K562 (cell line): ENCODE data around the gene CACNA1A. TPM values are rescaled to one million over a fixed set of nuclear protein-coding genes. Genes with fewer than 3 reads are reported as not detected.

Source experiments
- ATAC-seq: fragments of 200-7000 bp; cut with Tn5 transposase; 3 replicates; pipeline ENCODE4 v1.9.1; 2020; ENCODE audit warnings: moderate library complexity
- BruUV-seq: library from RNA; stranded (reverse); fragments of 400-500 nt; replicated peaks from 2 replicates; lab custom pipeline; 2021; lab: Mats Ljungman, UMichigan
- CTCF ChIA-PET: fragments of 300-600 bp; formaldehyde crosslinking; extraction: SDS; loops from one replicate; lab custom pipeline; 2021; ENCODE audit warnings: low intra/inter-chr PET ratio; lab: Yijun Ruan, JAX
- POLR2A ChIA-PET: fragments of 300-600, 350-650 bp; sonication (Branson Sonifier 250); formaldehyde crosslinking; extraction: SDS; loops from one replicate; lab custom pipeline; 2021; ENCODE audit warnings: antibody characterized with exemption, inconsistent platforms; lab: Yijun Ruan, JAX
- DNase-seq, 4 experiments: peaks; one replicate each; pipeline versions ENCODE4 v3.0.0 to v3.0.0-alpha.2; 2011 to 2018; ENCODE audit warnings: low spot score in 3 of 4, mixed read lengths in 3 of 4; ENCODE audit errors: extremely low read depth in 1 of 4
- FAIRE-seq: peaks from 2 replicates; lab custom pipeline; 2011; peaks lifted over from hg19 to GRCh38; lab: Jason Lieb, UNC
- H2AFZ ChIP-seq: 2 replicates; pipeline ENCODE4 v1.6.0; 2011; ENCODE audit warnings: low read depth, low read length, control low read depth, inconsistent platforms
- H3K27ac ChIP-seq: fragments of 200-600 bp; 3 replicates; pipeline ENCODE4 v1.8.0; 2011; ENCODE audit warnings: low read depth, mild to moderate bottlenecking, control low read depth, inconsistent platforms, low read length, moderate library complexity, mixed read lengths; ENCODE audit errors: extremely low read depth
- H3K27me3 ChIP-seq, 2 experiments: fragments of 300-600 bp in 1 of 2; 2 replicates in 1 of 2; 3 replicates in 1 of 2; pipeline versions ENCODE4 v1.6.0 to v1.8.0; 2011; ENCODE audit warnings: inconsistent platforms in 2 of 2, low read length in 2 of 2, mild to moderate bottlenecking in 1 of 2, mixed read lengths in 1 of 2, moderate library complexity in 1 of 2; ENCODE audit not compliant: control insufficient read depth in 2 of 2, insufficient read depth in 2 of 2
- H3K36me3 ChIP-seq: fragments of 300-600 bp; 3 replicates; pipeline ENCODE4 v1.8.0; 2011; ENCODE audit warnings: mild to moderate bottlenecking, low read length, inconsistent platforms; ENCODE audit not compliant: control insufficient read depth, insufficient read depth
- H3K4me1 ChIP-seq, 2 experiments: fragments of 200-600 bp in 1 of 2; replicated peaks in 1 of 2; 2 replicates in 1 of 2; 3 replicates in 1 of 2; pipeline versions ENCODE4 v1.5.1 to v1.8.0; 2011; ENCODE audit warnings: inconsistent platforms in 2 of 2, low read length in 2 of 2, mild to moderate bottlenecking in 1 of 2, mixed read lengths in 1 of 2, moderate library complexity in 1 of 2; ENCODE audit not compliant: control insufficient read depth in 2 of 2, insufficient read depth in 2 of 2
- H3K4me2 ChIP-seq: 2 replicates; pipeline ENCODE4 v1.6.1; 2011; ENCODE audit warnings: low read length, control low read depth, inconsistent platforms, mixed read lengths; ENCODE audit not compliant: insufficient read depth
- H3K4me3 ChIP-seq: fragments of 200-600 bp; sonication (generic), shearing (Covaris generic); 2 replicates; pipeline ENCODE4 v1.5.1; 2016; ENCODE audit warnings: control low read depth, inconsistent platforms
- H3K79me2 ChIP-seq: fragments of 200-600 bp; 3 replicates; pipeline ENCODE4 v1.8.0; 2011; ENCODE audit warnings: low read length, inconsistent platforms; ENCODE audit not compliant: control insufficient read depth, insufficient read depth
- H3K9ac ChIP-seq, 2 experiments: 2 replicates each; pipeline versions ENCODE4 v1.6.0 to v1.6.1; 2011; ENCODE audit warnings: low read depth in 2 of 2, low read length in 2 of 2, control low read depth in 1 of 2, inconsistent platforms in 1 of 2, mild to moderate bottlenecking in 1 of 2, mixed read lengths in 1 of 2; ENCODE audit not compliant: insufficient read depth in 1 of 2
- H3K9me1 ChIP-seq: one replicate; pipeline ENCODE4 v1.6.0; 2011; ENCODE audit warnings: inconsistent platforms, mild to moderate bottlenecking, low read length, moderate library complexity; ENCODE audit not compliant: control insufficient read depth, insufficient read depth
- H3K9me3 ChIP-seq: replicated peaks from 2 replicates; pipeline ENCODE4 v1.5.1; 2011; ENCODE audit warnings: low read depth, low read length, inconsistent platforms; ENCODE audit not compliant: control insufficient read depth, insufficient read depth
- H4K20me1 ChIP-seq: replicated peaks from 2 replicates; pipeline ENCODE4 v1.6.1; 2011; ENCODE audit warnings: low read length, inconsistent platforms, mixed read lengths; ENCODE audit not compliant: control insufficient read depth, insufficient read depth
- CTCF ChIP-seq, 3 experiments: IDR thresholded peaks in 2 of 3; conservative IDR thresholded peaks in 1 of 3; 2 replicates each; pipeline ENCODE4 v1.5.1; 2011 to 2012; ENCODE audit warnings: low read length in 3 of 3, mild to moderate bottlenecking in 3 of 3, control low read depth in 2 of 3, improper control_type of control experiment in 1 of 3, inconsistent platforms in 1 of 3, low read depth in 1 of 3, mixed read lengths in 1 of 3, moderate library complexity in 1 of 3; ENCODE audit not compliant: insufficient read depth in 2 of 3
- E2F4 ChIP-seq: sonication (generic); formaldehyde crosslinking; IDR thresholded peaks from 2 replicates; pipeline ENCODE4 v1.8.0; 2022; ENCODE audit warnings: mild to moderate bottlenecking, low read depth, missing genetic modification reagents
- FUS ChIP-seq: fragments of 200-400 bp; formaldehyde crosslinking; optimal IDR thresholded peaks from 2 replicates; pipeline ENCODE3; 2017; ENCODE audit warnings: low read depth, low read length
- HCFC1 ChIP-seq: IDR thresholded peaks from 2 replicates; pipeline ENCODE4 v1.6.1; 2012; ENCODE audit warnings: low read depth, low read length, improper control_type of control experiment
- KLF13 ChIP-seq: fragments of 450-650 bp; IDR thresholded peaks from 2 replicates; pipeline ENCODE4 v1.6.1; 2016; ENCODE audit warnings: missing genetic modification characterization, low read depth, mild to moderate bottlenecking, missing compliant biosample characterization, moderate library complexity, borderline replicate concordance
- NFYB ChIP-seq: IDR thresholded peaks from 2 replicates; pipeline ENCODE4 v1.6.1; 2011; ENCODE audit warnings: mild to moderate bottlenecking, moderate library complexity; ENCODE audit not compliant: insufficient read length; ENCODE audit errors: extremely low read depth
- PRPF4 ChIP-seq: fragments of 200-400 bp; formaldehyde crosslinking; IDR thresholded peaks from one replicate; pipeline ENCODE4 v1.6.1; 2017; ENCODE audit warnings: low read length, low read depth, mild to moderate bottlenecking; ENCODE audit not compliant: insufficient read depth, poor library complexity, severe bottlenecking
- RFX1 ChIP-seq: fragments of 450-650 bp; IDR thresholded peaks from 2 replicates; pipeline ENCODE4 v1.6.1; 2016; ENCODE audit warnings: mild to moderate bottlenecking, moderate library complexity
- TAL1 ChIP-seq: fragments of 450-650 bp; IDR thresholded peaks from 2 replicates; pipeline ENCODE4 v1.6.1; 2016; ENCODE audit warnings: mild to moderate bottlenecking
- USF2 ChIP-seq: sonication (generic); formaldehyde crosslinking; IDR thresholded peaks from 2 replicates; pipeline ENCODE4 v1.5.0; 2020; ENCODE audit warnings: missing genetic modification reagents
- ZNF561 ChIP-seq: fragments of 450-650 bp; formaldehyde crosslinking; conservative IDR thresholded peaks from 2 replicates; pipeline ENCODE4 v1.4.0; 2020; ENCODE audit warnings: mild to moderate bottlenecking, moderate library complexity
- WGBS: fragments of 100-300 bp; shearing (Covaris generic); methylation state at CpG from one replicate; pipeline ENCODE4 v1.1.6; 2016; ENCODE audit warnings: low coverage, mixed read lengths; ENCODE audit not compliant: insufficient coverage; ENCODE audit errors: missing lambda C conversion rate; 5-methylcytosine and 5-hydroxymethylcytosine counted together
- in situ Hi-C: fragments of 300-500 bp; cut with MboI; formaldehyde crosslinking; loops from 4 replicates; pipeline ENCODE4 v1.15.0; 2018; ENCODE audit warnings: inconsistent platforms, mixed read lengths
- intact Hi-C: fragments of 100-400 bp; cut with micrococcal nuclease; formaldehyde crosslinking; loops from 2 replicates; pipeline ENCODE4 v1.14.2; 2022
- polyA plus RNA-seq, 8 experiments: library from polyadenylated mRNA; depleted of rRNA in 4 of 8; stranded (reverse) in 5 of 8; unstranded in 3 of 8; fragments of >200 nt; fragmentation: Nextera tagmentation in 2 of 8; fragmentation: Illumina TruSeq in 1 of 8; extraction: Ambion mirVana in 2 of 8; extraction: Trizol in 1 of 8; gene quantifications; 2 replicates each; pipeline versions ENCODE4 v1.2.1 to v1.2.3, GENCODE V29; 2011 to 2014; ENCODE audit warnings: inconsistent platforms in 1 of 8, missing spikeins in 1 of 8
- total RNA-seq, 7 experiments: library from RNA; depleted of rRNA in 6 of 7; stranded (reverse); fragments of >200 nt in 6 of 7; fragmentation: Illumina TruSeq in 2 of 7; extraction: Trizol in 2 of 7; gene quantifications; 2 replicates each; pipeline versions ENCODE4 v1.2.1 to v1.2.3, GENCODE V29; 2011 to 2021; ENCODE audit warnings: low replicate concordance in 1 of 7

The CACNA1A gene
- total and polyA plus RNA-seq, 9 of the 15 experiments (the other 6 are each of a cell fraction or from before 2014, with no cell fraction given): 0.03 to 0.20 (median 0.09) TPM; not detected in 1

- TF ChIP-seq USF2 (CRISPR knock-in tag) (no peak), KLF13 (tag) (no peak), TAL1 (no peak)
These were observed 261.4 kb downstream of the CACNA1A start (continued) for GRCh38 chr19:13244920-13245319.

GRCh38 chr19:13241231-13242104, 264.8 kb downstream of the CACNA1A start:
- ATAC-seq (peak; percentile 56; the same call in 1 of the 3 replicates), FAIRE-seq (no peak), DNase-seq (no peak)
- Histone ChIP-seq H3K4me1 (peaks cover 3 to 16% of the 10 kb centered on the region in 2 experiments; a peak in 3 of 5 replicates), H3K9ac (0 out of 4 replicates have a peak overlapping the region, but pooled peaks of 1 of the 2 experiments have one; percentile 13), H3K27ac (no peak overlapping the region), H3K36me3 (no peaks in the 10 kb centered on the region), H3K27me3 (peaks cover 0 to 41% of the 10 kb centered on the region in 2 experiments; a peak in 3 of 5 replicates), H3K4me2 (no peak overlapping the region), H3K79me2 (no peaks in the 10 kb centered on the region), H2AFZ (no peak overlapping the region), H3K9me1 (no peaks in the 10 kb centered on the region), H3K9me3 (0 out of 2 replicates have a peak, but pooled peaks cover 3% of the 10 kb centered on the region), H3K4me3 (no peak overlapping the region), H4K20me1 (no peaks in the 10 kb centered on the region)
- POLR2A ChIA-PET: interaction anchor here (1.3 kb wide), 1 partner anchor 86 kb away, joined by 5 read pairs; no protein-coding TSS in a partner anchor
- in situ Hi-C loops: no loop called here
- intact Hi-C loops: no loop called here
- WGBS: 6% methylated on average over 23 of the region's 25 CpGs
- BruUV-seq: no TSS peak
- CTCF ChIA-PET: no interaction called here
- TF ChIP-seq CTCF (IDR thresholded peaks at IDR 0.05 in 2 of 3, conservative IDR thresholded peaks at IDR 0.05 in 1 of 3; ENCODE audit: insufficient read depth in 2 of 3, low read depth in 1 of 3, low read length in 3 of 3) (peak; percentile 35 to 50 (median 44); a peak in 5 of 6 replicates), HCFC1 (no peak), FUS (no peak), PRPF4 (no peak), ZNF561 (no peak), E2F4 (CRISPR knock-in tag) (no peak), RFX1 (no peak), NFYB (no peak)
